WTC11 (cell line): Measurements from ENCODE around the gene PARK7.

Experiments
- FOXJ3 ChIP-seq: sonication (generic); formaldehyde crosslinking; IDR thresholded peaks from 2 replicates; pipeline ENCODE4 v1.9.0; 2021; ENCODE audit warnings: missing genetic modification reagents, mild to moderate bottlenecking, borderline replicate concordance
- NR2C2 ChIP-seq: sonication (generic); formaldehyde crosslinking; IDR thresholded peaks from 2 replicates; pipeline ENCODE4 v1.8.0; 2022; ENCODE audit warnings: mild to moderate bottlenecking, missing genetic modification reagents
- TF ChIP-seq, protein P1 (sequence below): fragments of 250-450 bp; sonication (Bioruptor Pico); IDR thresholded peaks from 2 replicates; pipeline ENCODE4 v1.9.0; 2021; ENCODE audit warnings: mild to moderate bottlenecking, borderline replicate concordance

- TF ChIP-seq NR2C2 (CRISPR knock-in tag): no peak
- no peak for TF ChIP-seq FOXJ3 (CRISPR knock-in tag)
- TF ChIP-seq, protein P1, sequence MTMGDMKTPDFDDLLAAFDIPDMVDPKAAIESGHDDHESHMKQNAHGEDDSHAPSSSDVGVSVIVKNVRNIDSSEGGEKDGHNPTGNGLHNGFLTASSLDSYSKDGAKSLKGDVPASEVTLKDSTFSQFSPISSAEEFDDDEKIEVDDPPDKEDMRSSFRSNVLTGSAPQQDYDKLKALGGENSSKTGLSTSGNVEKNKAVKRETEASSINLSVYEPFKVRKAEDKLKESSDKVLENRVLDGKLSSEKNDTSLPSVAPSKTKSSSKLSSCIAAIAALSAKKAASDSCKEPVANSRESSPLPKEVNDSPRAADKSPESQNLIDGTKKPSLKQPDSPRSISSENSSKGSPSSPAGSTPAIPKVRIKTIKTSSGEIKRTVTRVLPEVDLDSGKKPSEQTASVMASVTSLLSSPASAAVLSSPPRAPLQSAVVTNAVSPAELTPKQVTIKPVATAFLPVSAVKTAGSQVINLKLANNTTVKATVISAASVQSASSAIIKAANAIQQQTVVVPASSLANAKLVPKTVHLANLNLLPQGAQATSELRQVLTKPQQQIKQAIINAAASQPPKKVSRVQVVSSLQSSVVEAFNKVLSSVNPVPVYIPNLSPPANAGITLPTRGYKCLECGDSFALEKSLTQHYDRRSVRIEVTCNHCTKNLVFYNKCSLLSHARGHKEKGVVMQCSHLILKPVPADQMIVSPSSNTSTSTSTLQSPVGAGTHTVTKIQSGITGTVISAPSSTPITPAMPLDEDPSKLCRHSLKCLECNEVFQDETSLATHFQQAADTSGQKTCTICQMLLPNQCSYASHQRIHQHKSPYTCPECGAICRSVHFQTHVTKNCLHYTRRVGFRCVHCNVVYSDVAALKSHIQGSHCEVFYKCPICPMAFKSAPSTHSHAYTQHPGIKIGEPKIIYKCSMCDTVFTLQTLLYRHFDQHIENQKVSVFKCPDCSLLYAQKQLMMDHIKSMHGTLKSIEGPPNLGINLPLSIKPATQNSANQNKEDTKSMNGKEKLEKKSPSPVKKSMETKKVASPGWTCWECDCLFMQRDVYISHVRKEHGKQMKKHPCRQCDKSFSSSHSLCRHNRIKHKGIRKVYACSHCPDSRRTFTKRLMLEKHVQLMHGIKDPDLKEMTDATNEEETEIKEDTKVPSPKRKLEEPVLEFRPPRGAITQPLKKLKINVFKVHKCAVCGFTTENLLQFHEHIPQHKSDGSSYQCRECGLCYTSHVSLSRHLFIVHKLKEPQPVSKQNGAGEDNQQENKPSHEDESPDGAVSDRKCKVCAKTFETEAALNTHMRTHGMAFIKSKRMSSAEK: no peak
Measured at GRCh38 chr1:8013800-8014199, 52.3 kb downstream of the PARK7 start.
